Transverse colon (tissue), 4 donors: Measurements from ENCODE around the gene RBM38. TPM values are rescaled to one million over a fixed set of nuclear protein-coding genes. Genes with fewer than 3 reads are reported as not detected.

Experiments
- DNase-seq: peaks from one replicate; pipeline ENCODE4 v3.0.0-alpha.2; 2019
- H3K27ac ChIP-seq, 4 donors: fragments of 200-600 bp; sonication (generic); 2 replicates each; pipeline ENCODE4 v1.5.1; 2016 to 2018; ENCODE audit warnings: inconsistent platforms in 4 of 4
- H3K27me3 ChIP-seq: fragments of 200-600 bp; sonication (generic); 2 replicates; pipeline ENCODE4 v1.5.1; 2017; ENCODE audit warnings: inconsistent platforms
- H3K36me3 ChIP-seq, 4 donors: fragments of 200-600 bp; sonication (generic); 2 replicates each; pipeline ENCODE4 v1.5.1; 2017 to 2019; ENCODE audit warnings: inconsistent platforms in 4 of 4
- H3K4me1 ChIP-seq, 4 donors: fragments of 200-600 bp; sonication (generic); 2 replicates each; pipeline ENCODE4 v1.5.1; 2017 to 2020; ENCODE audit warnings: inconsistent platforms in 4 of 4
- H3K4me3 ChIP-seq, 4 donors: fragments of 200-600 bp; sonication (generic); 1 replicate in 1 of 4; 2 replicates in 3 of 4; pipeline versions ENCODE4 v1.5.1 to v1.6.1; 2017 to 2019; ENCODE audit warnings: inconsistent platforms in 4 of 4
- H3K9me3 ChIP-seq, 2 donors: fragments of 200-600 bp; sonication (generic); 2 replicates each; pipeline ENCODE4 v1.5.1; 2017 to 2019; ENCODE audit warnings: inconsistent platforms in 2 of 2
- CTCF ChIP-seq, 5 experiments: fragments of 200-600 bp in 3 of 5; fragments of 450-650 bp in 2 of 5; sonication (generic) in 3 of 5; IDR thresholded peaks; 1 replicate in 2 of 5; 2 replicates in 3 of 5; pipeline ENCODE4 v1.5.1; 2016 to 2017; ENCODE audit warnings: antibody characterized with exemption in 5 of 5, inconsistent platforms in 3 of 5, mild to moderate bottlenecking in 2 of 5, moderate library complexity in 1 of 5
- EP300 ChIP-seq: sonication (generic); formaldehyde crosslinking; IDR thresholded peaks from one replicate; pipeline ENCODE4 v1.6.1; 2017; ENCODE audit warnings: antibody characterized with exemption, low read depth
- POLR2A ChIP-seq: fragments of 450-650 bp; IDR thresholded peaks from one replicate; pipeline ENCODE4 v1.6.1; 2016; ENCODE audit warnings: antibody characterized with exemption, mild to moderate bottlenecking, moderate library complexity
- POLR2AphosphoS5 ChIP-seq, 3 donors: sonication (generic); formaldehyde crosslinking; IDR thresholded peaks; one replicate each; pipeline ENCODE4 v1.6.1; 2016; ENCODE audit warnings: antibody characterized with exemption in 3 of 3
- WGBS, 2 donors: methylation state at CpG; one replicate each; pipeline ENCODE4 v1.1.5; 2018; ENCODE audit warnings: low coverage in 1 of 2; 5-methylcytosine and 5-hydroxymethylcytosine counted together
- in situ Hi-C, 4 donors: fragments of 200-750 bp; cut with MboI; loops; one replicate each; pipeline versions ENCODE4 v1.15.0 to v1.15.1; 2017; ENCODE audit warnings: low sequenced_read_pairs in 3 of 4, low pct_ligation_motif_present in 1 of 4, low pct_unique_long_range_greater_than_20kb in 1 of 4
- intact Hi-C: fragments of 100-400 bp; cut with DNase I; formaldehyde crosslinking; loops from one replicate; pipeline ENCODE4 v1.15.1; 2023; ENCODE audit warnings: low total_unique reads
- total RNA-seq, 4 donors: library from RNA; depleted of rRNA; stranded (reverse); fragments of >200 nt; gene quantifications; one replicate each; pipeline ENCODE4 v1.1.0, GENCODE V29; 2016

Gene RBM38
- total RNA-seq, 4 donors from 2014 or later = 26.5 to 37.4 (median 30.4) TPM

DNA sequence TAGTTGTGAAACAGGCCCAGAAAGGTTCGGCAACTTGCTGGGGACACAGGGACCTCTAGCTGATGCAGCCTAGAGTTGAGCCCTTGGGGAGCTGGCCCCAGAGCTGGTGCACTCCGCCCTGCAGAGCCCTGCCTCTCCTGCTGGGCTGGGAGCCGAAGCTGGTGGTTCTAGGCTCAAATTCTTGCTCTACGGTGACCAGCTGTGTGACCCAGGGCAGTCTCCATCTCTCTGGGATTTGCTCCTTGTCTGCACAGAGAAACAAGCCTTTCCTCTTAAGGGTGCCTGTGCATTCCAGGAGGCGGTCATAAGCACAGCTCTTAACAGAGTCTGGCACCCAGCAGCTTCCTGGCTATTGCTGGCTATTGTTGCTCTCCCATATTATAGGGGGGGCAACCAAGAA lies 47.4 kb downstream of the RBM38 start:
- no peaks in the 10 kb centered on the region for H3K9me3 ChIP-seq
- no peaks in the 10 kb centered on the region for H3K36me3 ChIP-seq
- no peak for DNase-seq
- peaks cover 23 to 53% (median 33%) of the 10 kb centered on the region in 4 donors for H3K4me1 ChIP-seq
- no peak overlapping the region for H3K4me3 ChIP-seq
- no peaks in the 10 kb centered on the region for H3K27me3 ChIP-seq
- WGBS, 2 donors = 69% methylated on average over 5 of the region's 5 CpGs; no CpG with 5 or more reads in 1 of the 2 donors
- no peak for TF ChIP-seq CTCF (IDR thresholded peaks at IDR 0.05)
- no peak for TF ChIP-seq POLR2A
- no peak for TF ChIP-seq EP300
- TF ChIP-seq POLR2AphosphoS5 (IDR thresholded peaks at IDR 0.05) = no peak
- in situ Hi-C loops = no loop called here
- peak overlapping the region; percentile 19 to 86 (median 85) for H3K27ac ChIP-seq
- intact Hi-C loops = no loop called here

GRCh38 chr20:57439432-57439831 lies 48.2 kb downstream of the RBM38 start:
- H3K27ac ChIP-seq = peak overlapping the region; percentile 78 to 86 (median 85)
- H3K4me1 ChIP-seq = peaks cover 22 to 49% (median 32%) of the 10 kb centered on the region in 4 donors
- peak; percentile 77 for DNase-seq
- H3K36me3 ChIP-seq = no peaks in the 10 kb centered on the region
- WGBS, 2 donors = 41% methylated on average over 5 of the region's 6 CpGs; no CpG with 5 or more reads in 1 of the 2 donors
- no peaks in the 10 kb centered on the region for H3K27me3 ChIP-seq
- intact Hi-C loops = no loop called here
- H3K9me3 ChIP-seq = no peaks in the 10 kb centered on the region
- no peak overlapping the region for H3K4me3 ChIP-seq
- in situ Hi-C loops = no loop called here
- no peak for TF ChIP-seq POLR2AphosphoS5 (IDR thresholded peaks at IDR 0.05)
- no peak for TF ChIP-seq POLR2A
- no peak for TF ChIP-seq CTCF (IDR thresholded peaks at IDR 0.05)
- no peak for TF ChIP-seq EP300

GRCh38 chr20:57439993-57440392 lies 48.8 kb downstream of the RBM38 start:
- intact Hi-C loops = loop anchor here (5.0 kb wide), 1 partner anchor 43 kb away; no protein-coding TSS in a partner anchor
- 85% methylated on average over 7 of the region's 7 CpGs; no CpG with 5 or more reads in 1 of the 2 donors for WGBS, 2 donors
- no peaks in the 10 kb centered on the region for H3K27me3 ChIP-seq
- peaks cover 22 to 49% (median 34%) of the 10 kb centered on the region in 4 donors for H3K4me1 ChIP-seq
- H3K4me3 ChIP-seq = no peak overlapping the region
- no peak for TF ChIP-seq CTCF (IDR thresholded peaks at IDR 0.05)
- no peak for TF ChIP-seq POLR2AphosphoS5 (IDR thresholded peaks at IDR 0.05)
- TF ChIP-seq EP300 = no peak
- no peak for TF ChIP-seq POLR2A
- in situ Hi-C loops = no loop called here
- no peaks in the 10 kb centered on the region for H3K36me3 ChIP-seq
- no peaks in the 10 kb centered on the region for H3K9me3 ChIP-seq
- peak overlapping the region; percentile 78 to 86 (median 85) for H3K27ac ChIP-seq
- no peak for DNase-seq

DNA sequence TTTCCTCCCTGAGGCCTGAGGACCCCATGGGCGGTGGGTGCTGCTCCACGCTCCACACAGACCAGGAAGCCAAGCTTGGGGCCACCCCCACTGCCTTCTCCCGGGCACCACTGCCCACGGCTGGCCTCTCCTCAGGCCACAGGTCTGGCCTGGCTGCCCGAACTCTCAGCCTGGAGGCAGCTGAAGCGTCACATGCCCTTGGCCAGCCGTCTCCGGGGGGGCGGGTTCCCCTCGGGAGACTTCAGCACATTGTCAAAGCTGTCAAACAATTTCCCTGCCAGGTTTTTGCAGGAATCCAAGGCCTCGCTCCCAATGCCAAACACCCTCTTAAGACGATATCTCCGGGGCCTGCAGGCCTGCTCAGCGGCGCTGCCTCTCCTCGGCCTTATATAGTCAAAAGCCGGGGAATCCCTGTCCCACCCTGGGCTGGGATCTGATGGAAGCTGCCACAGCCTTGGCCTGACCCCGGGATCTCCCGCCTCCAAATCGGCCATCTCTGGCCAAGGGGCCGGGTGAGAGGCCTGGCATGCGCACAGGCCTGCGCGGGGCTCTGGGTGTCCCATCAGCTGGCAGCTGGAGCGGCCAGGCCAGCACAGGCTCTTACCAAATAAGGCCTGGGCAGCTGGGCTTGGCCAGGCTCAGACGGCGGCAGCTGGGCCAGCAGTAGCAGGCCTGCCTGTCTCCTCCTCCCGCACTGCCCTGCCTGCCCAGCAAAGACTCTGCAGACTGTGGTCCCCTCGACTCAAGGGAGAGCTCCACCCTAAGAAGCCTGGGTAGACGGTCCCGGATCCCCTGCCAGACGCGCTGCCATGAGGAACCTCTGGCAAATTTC lies 49.7 kb downstream of the RBM38 start:
- H3K4me1 ChIP-seq = peaks cover 14 to 40% (median 29%) of the 10 kb centered on the region in 4 donors
- H3K9me3 ChIP-seq = no peaks in the 10 kb centered on the region
- in situ Hi-C loops = no loop called here
- DNase-seq = peak; percentile 58
- H3K27me3 ChIP-seq = no peaks in the 10 kb centered on the region
- intact Hi-C loops = loop anchor here (5.0 kb wide), 1 partner anchor 44 kb away; no protein-coding TSS in a partner anchor
- H3K4me3 ChIP-seq = no peak overlapping the region
- TF ChIP-seq POLR2A (no peak), POLR2AphosphoS5 (IDR thresholded peaks at IDR 0.05) (peak; percentile 42 to 77 (median 59)), CTCF (IDR thresholded peaks at IDR 0.05) (no peak), EP300 (peak; percentile 71)
- no peaks in the 10 kb centered on the region for H3K36me3 ChIP-seq
- WGBS, 2 donors = 33 to 60% methylated on average over 8 to 32 of the region's 33 CpGs
- peak overlapping the region; percentile 78 to 86 (median 85) for H3K27ac ChIP-seq
